ENCODE measurements around the gene CHRNE. TPM values are rescaled to one million over a fixed set of nuclear protein-coding genes. Genes with fewer than 3 reads are reported as not detected.

Gene CHRNE
- total RNA-seq, 4 donors from 2014 or later = 0.13 to 1.2 (median 0.63) TPM; not detected in 1

DNA sequence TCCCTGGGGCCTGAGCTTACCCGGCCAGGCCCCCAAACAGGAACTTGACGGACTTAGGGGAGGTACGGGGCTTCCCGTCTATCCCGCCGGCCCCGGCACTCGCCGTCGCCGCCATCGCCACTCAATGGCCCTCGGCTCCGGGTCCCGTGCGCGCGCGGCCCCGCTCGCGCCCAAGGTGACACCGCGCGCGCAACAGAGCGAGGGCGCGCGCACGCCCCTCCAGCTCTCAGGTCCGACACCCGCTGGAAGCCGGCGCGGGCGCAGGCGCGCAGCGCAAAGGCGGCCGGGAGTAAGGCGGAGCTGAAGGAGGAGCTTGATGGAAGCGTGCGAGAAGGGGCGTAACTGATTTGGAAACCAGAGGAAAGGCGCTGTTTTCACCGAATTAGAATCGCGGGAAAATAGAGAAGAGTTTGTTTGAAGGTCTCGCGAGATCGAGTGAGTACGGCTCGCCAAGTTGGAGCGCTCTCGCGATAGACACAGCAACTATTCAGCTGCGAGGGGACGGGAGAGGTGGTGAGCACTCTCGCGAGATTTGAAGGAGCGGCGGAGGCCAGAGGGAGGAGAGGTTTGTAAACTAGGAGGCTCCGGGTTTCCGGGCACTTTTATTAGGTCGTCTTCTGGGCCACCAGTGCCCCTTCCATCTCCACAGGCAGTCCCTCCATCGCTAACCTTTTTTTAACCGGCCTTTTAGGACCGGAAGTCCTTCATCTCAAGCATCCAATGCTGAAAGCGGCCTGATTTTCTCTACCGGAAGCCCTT is 37.1 kb upstream of the CHRNE start, which contains the start of the genes RNF167 and SLC25A11:
TSS of gene RNF167 (plus strand) at position 473 of the 759 bp plus-strand sequence. CDS start 642 bp downstream, outside the sequence.
TSS of gene SLC25A11 (minus strand) at position 251 of the 759 bp plus-strand sequence. CDS start at position 115, 136 bp downstream.
- under 1% methylated on average over 53 of the region's 72 CpGs for whole genome bisulfite sequencing
- Histone ChIP-seq H3K4me3 (peak within 1 kb of the TSS; percentile 77 to 87 (median 78)), H3K36me3 (peaks cover 30 to 63% (median 55%) of the 10 kb centered on the region in 4 donors), H3K9me3 (no peaks in the 10 kb centered on the region), H3K27me3 (no peaks in the 10 kb centered on the region), H3K4me1 (peaks cover 36 to 69% (median 62%) of the 10 kb centered on the region in 4 donors), H3K27ac (replicated peaks in 1 of 4) (peak within 1 kb of the TSS; percentile 91 to 97 (median 94))
- TF ChIP-seq, protein P1, sequence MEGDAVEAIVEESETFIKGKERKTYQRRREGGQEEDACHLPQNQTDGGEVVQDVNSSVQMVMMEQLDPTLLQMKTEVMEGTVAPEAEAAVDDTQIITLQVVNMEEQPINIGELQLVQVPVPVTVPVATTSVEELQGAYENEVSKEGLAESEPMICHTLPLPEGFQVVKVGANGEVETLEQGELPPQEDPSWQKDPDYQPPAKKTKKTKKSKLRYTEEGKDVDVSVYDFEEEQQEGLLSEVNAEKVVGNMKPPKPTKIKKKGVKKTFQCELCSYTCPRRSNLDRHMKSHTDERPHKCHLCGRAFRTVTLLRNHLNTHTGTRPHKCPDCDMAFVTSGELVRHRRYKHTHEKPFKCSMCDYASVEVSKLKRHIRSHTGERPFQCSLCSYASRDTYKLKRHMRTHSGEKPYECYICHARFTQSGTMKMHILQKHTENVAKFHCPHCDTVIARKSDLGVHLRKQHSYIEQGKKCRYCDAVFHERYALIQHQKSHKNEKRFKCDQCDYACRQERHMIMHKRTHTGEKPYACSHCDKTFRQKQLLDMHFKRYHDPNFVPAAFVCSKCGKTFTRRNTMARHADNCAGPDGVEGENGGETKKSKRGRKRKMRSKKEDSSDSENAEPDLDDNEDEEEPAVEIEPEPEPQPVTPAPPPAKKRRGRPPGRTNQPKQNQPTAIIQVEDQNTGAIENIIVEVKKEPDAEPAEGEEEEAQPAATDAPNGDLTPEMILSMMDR (IDR thresholded peaks at IDR 0.05) = peak in 1 of 3 experiments; percentile 33
- TF ChIP-seq EP300 (IDR thresholded peaks at IDR 0.05) = no peak
- peak; percentile 56 for TF ChIP-seq POLR2A (IDR thresholded peaks at IDR 0.05; ENCODE audit: low read depth)
- TF ChIP-seq POLR2AphosphoS5 (IDR thresholded peaks at IDR 0.05) = peak; percentile 73 to 93
- intact Hi-C loops (cut with DNase I) = loop anchor here (5.0 kb wide), 1 partner anchor 47 kb away; the partner anchor contains the start of gene CAMTA2
- DNase-seq (ENCODE audit: extremely low spot score) = peak; percentile 99

DNA sequence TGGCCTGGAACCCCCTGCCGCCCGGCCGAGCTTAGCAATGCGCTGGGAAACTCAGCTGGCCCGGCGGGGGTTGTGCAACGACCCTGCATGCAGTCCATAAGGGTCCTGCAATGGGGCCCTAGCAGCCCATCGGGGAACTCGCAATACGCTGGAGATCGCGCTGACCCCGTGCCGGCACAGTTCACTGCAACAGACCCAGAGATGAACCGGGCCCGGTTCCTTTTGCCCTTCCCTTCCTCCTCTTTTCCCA is 36.6 kb upstream of the CHRNE start:
- Histone ChIP-seq H3K36me3 (peaks cover 24 to 58% (median 50%) of the 10 kb centered on the region in 4 donors), H3K27me3 (no peaks in the 10 kb centered on the region), H3K27ac (replicated peaks in 1 of 4) (peak overlapping the region; percentile 91 to 97 (median 94)), H3K4me3 (peak overlapping the region; percentile 77 to 87 (median 78)), H3K4me1 (peaks cover 33 to 68% (median 60%) of the 10 kb centered on the region in 4 donors), H3K9me3 (no peaks in the 10 kb centered on the region)
- no peak for DNase-seq (ENCODE audit: extremely low spot score)
- intact Hi-C loops (cut with DNase I) = loop anchor here (5.0 kb wide), 1 partner anchor 48 kb away; the partner anchor contains the start of gene CAMTA2
- TF ChIP-seq POLR2AphosphoS5 (IDR thresholded peaks at IDR 0.05) (no peak), EP300 (IDR thresholded peaks at IDR 0.05) (no peak), POLR2A (IDR thresholded peaks at IDR 0.05; ENCODE audit: low read depth) (no peak)
- TF ChIP-seq, protein P1 (IDR thresholded peaks at IDR 0.05) = no peak
- WGBS = 0% methylated on average over 2 of the region's 16 CpGs

DNA sequence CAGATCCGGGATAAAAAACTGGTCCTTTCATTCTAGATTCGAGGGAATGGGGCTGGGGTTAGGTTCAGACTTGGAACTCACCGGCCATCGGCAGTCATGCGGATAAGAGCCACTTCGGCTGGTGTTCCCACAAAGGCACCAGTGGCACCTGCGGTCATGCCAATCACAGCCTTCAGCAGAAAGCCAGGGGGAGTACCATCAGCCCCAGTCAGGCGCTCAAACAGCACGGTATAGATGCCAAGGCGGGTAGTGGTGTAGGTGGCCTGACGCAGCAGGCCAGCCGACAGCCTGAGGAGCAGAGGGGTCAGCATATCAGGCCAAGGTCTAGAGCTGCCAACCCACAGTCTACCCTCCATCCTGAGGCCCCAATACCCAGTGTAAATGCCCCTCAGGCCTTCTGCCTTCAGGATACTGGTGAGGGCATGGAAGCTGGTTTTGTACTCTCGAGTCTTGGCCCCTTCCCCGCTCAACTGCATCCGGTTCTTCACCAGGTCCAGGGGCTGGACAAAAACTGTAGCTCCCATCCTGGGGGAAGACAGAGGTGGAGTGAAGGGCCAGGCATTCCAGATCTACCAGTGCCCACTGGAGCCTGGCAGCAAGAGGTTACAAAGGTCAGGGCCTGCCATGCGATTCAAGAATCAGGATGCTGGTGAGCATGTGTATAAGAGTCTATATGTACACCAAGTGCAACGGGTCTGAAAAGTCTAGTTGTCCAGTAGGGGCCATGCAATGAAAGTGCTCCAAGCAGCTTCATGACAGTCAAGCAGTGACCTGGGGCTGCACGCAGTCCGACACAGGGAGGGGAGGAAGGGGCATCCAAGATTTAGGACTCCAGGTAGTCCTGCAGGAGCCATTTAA is 36.0 kb upstream of the CHRNE start:
- Histone ChIP-seq H3K27ac (replicated peaks in 1 of 4) (peak overlapping the region; percentile 91 to 97 (median 94)), H3K27me3 (no peaks in the 10 kb centered on the region), H3K4me1 (peaks cover 37 to 68% (median 60%) of the 10 kb centered on the region in 4 donors), H3K9me3 (no peaks in the 10 kb centered on the region), H3K36me3 (peaks cover 24 to 52% (median 45%) of the 10 kb centered on the region in 4 donors), H3K4me3 (peak overlapping the region; percentile 77 to 87 (median 78))
- DNase-seq (ENCODE audit: extremely low spot score) = no peak
- WGBS = 58% methylated on average over 15 of the region's 19 CpGs
- intact Hi-C loops (cut with DNase I) = loop anchor here (5.0 kb wide), 1 partner anchor 48 kb away; the partner anchor contains the start of gene CAMTA2
- TF ChIP-seq, protein P1 (IDR thresholded peaks at IDR 0.05) = no peak
- no peak for TF ChIP-seq POLR2A (IDR thresholded peaks at IDR 0.05; ENCODE audit: low read depth)
- no peak for TF ChIP-seq POLR2AphosphoS5 (IDR thresholded peaks at IDR 0.05)
- no peak for TF ChIP-seq EP300 (IDR thresholded peaks at IDR 0.05)

DNA sequence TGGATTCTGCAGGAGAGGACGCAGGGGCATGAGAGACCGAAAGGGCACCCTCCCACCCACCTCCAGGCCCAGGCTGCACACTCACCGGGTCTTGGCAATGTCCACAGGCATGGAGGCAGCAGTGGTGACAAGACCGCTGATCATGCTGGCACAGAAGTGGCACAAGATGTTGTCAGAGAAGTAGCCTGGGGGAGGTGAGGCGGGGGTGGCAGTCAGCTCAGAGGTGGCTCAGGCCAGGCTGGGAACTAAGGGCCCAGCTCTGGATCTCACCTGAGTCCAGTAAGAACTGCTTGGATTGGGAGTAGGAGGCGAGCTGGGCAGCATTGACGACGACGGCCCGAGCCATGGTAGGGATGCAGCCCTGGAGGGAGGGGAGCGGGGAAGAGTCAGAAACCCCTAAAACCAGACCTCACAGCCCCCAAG is 35.2 kb upstream of the CHRNE start:
- peaks cover 17 to 44% (median 37%) of the 10 kb centered on the region in 4 donors for H3K36me3 ChIP-seq
- H3K27me3 ChIP-seq = no peaks in the 10 kb centered on the region
- H3K9me3 ChIP-seq = no peaks in the 10 kb centered on the region
- peak overlapping the region; percentile 17 to 97 (median 94) for H3K27ac ChIP-seq (replicated peaks in 1 of 4)
- DNase-seq (ENCODE audit: extremely low spot score) = no peak
- no peak overlapping the region for H3K4me3 ChIP-seq
- intact Hi-C loops (cut with DNase I) = loop anchor here (5.0 kb wide), 1 partner anchor 49 kb away; the partner anchor contains the start of gene CAMTA2
- 82% methylated on average over 10 of the region's 11 CpGs for WGBS
- TF ChIP-seq, protein P1 (IDR thresholded peaks at IDR 0.05) = no peak
- no peak for TF ChIP-seq POLR2AphosphoS5 (IDR thresholded peaks at IDR 0.05)
- TF ChIP-seq POLR2A (IDR thresholded peaks at IDR 0.05; ENCODE audit: low read depth) = no peak
- no peak for TF ChIP-seq EP300 (IDR thresholded peaks at IDR 0.05)
- H3K4me1 ChIP-seq = peaks cover 41 to 64% (median 56%) of the 10 kb centered on the region in 4 donors

Measured in esophagus muscularis mucosa (tissue), 4 donors.